Gastroesophageal sphincter (tissue), 3 donors: ENCODE results near the gene SESN3.

Experiments
- CTCF ChIP-seq, 4 experiments: fragments of 200-600 bp in 2 of 4; fragments of 450-650 bp in 2 of 4; sonication (generic) in 1 of 4; IDR thresholded peaks; one replicate each; pipeline ENCODE4 v1.5.1; 2017 to 2019; ENCODE audit warnings: antibody characterized with exemption in 4 of 4, mild to moderate bottlenecking in 2 of 4, moderate library complexity in 2 of 4
- POLR2A ChIP-seq, 2 donors: fragments of 450-650 bp; IDR thresholded peaks; one replicate each; pipeline ENCODE4 v1.6.1; 2017; ENCODE audit warnings: antibody characterized with exemption in 2 of 2, mild to moderate bottlenecking in 2 of 2, moderate library complexity in 1 of 2
- POLR2AphosphoS5 ChIP-seq: sonication (generic); formaldehyde crosslinking; IDR thresholded peaks from one replicate; pipeline ENCODE4 v1.6.1; 2017; ENCODE audit warnings: antibody characterized with exemption

- TF ChIP-seq CTCF (IDR thresholded peaks at IDR 0.05): no peak
- no peak for TF ChIP-seq POLR2A (IDR thresholded peaks at IDR 0.05)
- TF ChIP-seq POLR2AphosphoS5: no peak
Measured at GRCh38 chr11:95170294-95170693, 60.7 kb downstream of the SESN3 start.
